Panc1 (cell line): ENCODE data around the gene PGBD5. TPM values are rescaled to one million over a fixed set of nuclear protein-coding genes. Genes with fewer than 3 reads are reported as not detected.

Experiments
- ATAC-seq: fragments of 200-7000 bp; cut with Tn5 transposase; 2 replicates; pipeline ENCODE4 v1.9.1; 2020; ENCODE audit warnings: mild to moderate bottlenecking, moderate library complexity
- BruUV-seq: library from RNA; stranded (reverse); fragments of 400-500 nt; replicated peaks from 2 replicates; lab custom pipeline; 2021; lab: Mats Ljungman, UMichigan
- CTCF ChIA-PET: fragments of 300-600 bp; sonication (Branson Sonifier 250); formaldehyde crosslinking; loops from one replicate; lab custom pipeline; 2022; ENCODE audit warnings: antibody characterized with exemption; lab: Charles Lee
- POLR2A ChIA-PET: fragments of 300-600 bp; sonication (Branson Sonifier 250); formaldehyde crosslinking; loops from one replicate; lab custom pipeline; 2022; ENCODE audit warnings: antibody characterized with exemption; lab: Charles Lee
- DNase-seq: peaks from one replicate; pipeline ENCODE4 v3.0.0-alpha.2; 2010; ENCODE audit warnings: low read depth, low spot score
- H3K27ac ChIP-seq: 2 replicates; pipeline ENCODE4 v1.5.1; 2011; ENCODE audit warnings: mild to moderate bottlenecking, low read length, inconsistent platforms
- H3K27me3 ChIP-seq: fragments of 200-500 bp; sonication (Bioruptor generic); 2 replicates; pipeline ENCODE4 v1.6.0; 2014; ENCODE audit warnings: low read length, inconsistent platforms; ENCODE audit not compliant: control insufficient read depth, insufficient read depth
- H3K36me3 ChIP-seq: fragments of 200-500 bp; sonication (Bioruptor generic); 2 replicates; pipeline ENCODE4 v1.5.1; 2014; ENCODE audit warnings: inconsistent platforms, mild to moderate bottlenecking, low read length, moderate library complexity; ENCODE audit not compliant: control insufficient read depth, insufficient read depth
- H3K4me1 ChIP-seq: 2 replicates; pipeline ENCODE4 v1.5.1; 2011; ENCODE audit warnings: inconsistent platforms, mild to moderate bottlenecking, low read length, moderate library complexity; ENCODE audit not compliant: control insufficient read depth, insufficient read depth
- H3K4me3 ChIP-seq, 2 experiments: 2 replicates each; pipeline ENCODE4 v1.5.1; 2011 to 2012; ENCODE audit warnings: low read depth in 2 of 2, low read length in 2 of 2, mild to moderate bottlenecking in 2 of 2, inconsistent platforms in 1 of 2, moderate library complexity in 1 of 2
- H3K9me3 ChIP-seq: fragments of 200-500 bp; sonication (Bioruptor generic); 2 replicates; pipeline ENCODE4 v1.5.1; 2014; ENCODE audit warnings: low read depth, mild to moderate bottlenecking, inconsistent platforms, low read length, moderate library complexity; ENCODE audit not compliant: control insufficient read depth, insufficient read depth
- CTCF ChIP-seq: fragments of 450-650 bp; IDR thresholded peaks from 2 replicates; pipeline ENCODE4 v1.5.1; 2017; ENCODE audit warnings: mild to moderate bottlenecking
- POLR2AphosphoS5 ChIP-seq: IDR thresholded peaks from 2 replicates; pipeline ENCODE4 v1.6.1; 2012; ENCODE audit warnings: mild to moderate bottlenecking, low read depth, low read length, moderate library complexity
- REST ChIP-seq, 2 experiments: IDR thresholded peaks; 2 replicates each; pipeline ENCODE4 v1.6.1; 2011 to 2012; ENCODE audit warnings: low read depth in 2 of 2, control low read depth in 1 of 2, low read length in 1 of 2, mild to moderate bottlenecking in 1 of 2, moderate library complexity in 1 of 2; ENCODE audit not compliant: insufficient read depth in 1 of 2
- SIN3A ChIP-seq: IDR thresholded peaks from 2 replicates; pipeline ENCODE4 v1.6.1; 2012; ENCODE audit warnings: low read depth, mild to moderate bottlenecking, low read length, moderate library complexity, borderline replicate concordance; ENCODE audit not compliant: insufficient read depth
- TCF7L2 ChIP-seq: IDR thresholded peaks from 2 replicates; pipeline ENCODE4 v1.6.1; 2011; ENCODE audit warnings: mild to moderate bottlenecking, low read depth, low read length, inconsistent platforms
- in situ Hi-C: cut with HindIII; loops from 2 replicates; pipeline ENCODE4 v1.10.0; 2016; ENCODE audit warnings: low sequenced_read_pairs, low pct_unique_long_range_greater_than_20kb
- intact Hi-C: fragments of 100-400 bp; cut with micrococcal nuclease; formaldehyde crosslinking; loops from one replicate; pipeline ENCODE4 v1.10.0; 2022; ENCODE audit not compliant: unreplicated experiment
- total RNA-seq: library from RNA; stranded (reverse); gene quantifications from one replicate; pipeline ENCODE4 v1.2.1, GENCODE V29; 2021; ENCODE audit not compliant: unreplicated experiment

Gene PGBD5
- total RNA-seq, 1 experiment from 2014 or later: 0.05 TPM

GRCh38 chr1:230306169-230306568 is 120.0 kb downstream of the PGBD5 start:
- Histone ChIP-seq H3K27me3 (no peaks in the 10 kb centered on the region), H3K36me3 (no peaks in the 10 kb centered on the region), H3K4me1 (no peaks in the 10 kb centered on the region), H3K4me3 (no peak overlapping the region), H3K27ac (no peak overlapping the region), H3K9me3 (no peaks in the 10 kb centered on the region)
- intact Hi-C loops: no loop called here
- DNase-seq (no peak), ATAC-seq (no peak)
- POLR2A ChIA-PET: interaction anchor here (0.7 kb wide), 1 partner anchor 528 kb away, joined by 3 read pairs; no protein-coding TSS in a partner anchor
- TF ChIP-seq SIN3A (no peak), REST (IDR thresholded peaks at IDR 0.05; ENCODE audit: insufficient read depth in 1 of 2, low read depth in 2 of 2, low read length in 1 of 2) (no peak)
- BruUV-seq: no TSS peak
- in situ Hi-C loops: no loop called here
- CTCF ChIA-PET: no interaction called here

- H3K27me3 ChIP-seq: no peaks in the 10 kb centered on the region
- no TSS peak for BruUV-seq
- H3K27ac ChIP-seq: no peak overlapping the region
- in situ Hi-C loops (no loop called here), intact Hi-C loops (no loop called here)
- no peaks in the 10 kb centered on the region for H3K4me1 ChIP-seq
- DNase-seq (no peak), ATAC-seq (no peak)
- H3K4me3 ChIP-seq: no peak overlapping the region
- ChIA-PET CTCF (no interaction called here), POLR2A (no interaction called here)
- H3K36me3 ChIP-seq: no peaks in the 10 kb centered on the region
- no peak for TF ChIP-seq SIN3A
- TF ChIP-seq CTCF: no peak
- TF ChIP-seq TCF7L2: no peak
- no peak for TF ChIP-seq REST (IDR thresholded peaks at IDR 0.05; ENCODE audit: insufficient read depth in 1 of 2, low read depth in 2 of 2, low read length in 1 of 2)
- TF ChIP-seq POLR2AphosphoS5: no peak
- no peaks in the 10 kb centered on the region for H3K9me3 ChIP-seq
These were observed 122.3 kb downstream of the PGBD5 start for GRCh38 chr1:230303822-230304221.
